ENCODE measurements around the gene CD40. TPM values are rescaled to one million over a fixed set of nuclear protein-coding genes. Genes with fewer than 3 reads are reported as not detected.

CD40 gene
- total RNA-seq, 1 experiment from 2014 or later = 14.1 TPM

- CTCF ChIA-PET = no interaction called here
- intact Hi-C loops (cut with micrococcal nuclease; ENCODE audit: unreplicated experiment) = no loop called here
- peaks cover 9% of the 10 kb centered on the region for H3K27me3 ChIP-seq (ENCODE audit: control insufficient read depth, insufficient read depth, low read length)
These were observed 60.8 kb downstream of the CD40 start for GRCh38 chr20:46178891-46179290.

More at GRCh38 chr20:46178891-46179290, 60.8 kb downstream of the CD40 start:
- Histone ChIP-seq H3K4me1 (ENCODE audit: control insufficient read depth, insufficient read depth, low read length) (no peaks in the 10 kb centered on the region), H3K9me3 (ENCODE audit: control insufficient read depth, insufficient read depth, low read depth, low read length) (no peaks in the 10 kb centered on the region), H3K4me3 (ENCODE audit: low read depth in 2 of 2, low read length in 2 of 2) (no peak overlapping the region), H3K27ac (ENCODE audit: low read length) (no peak overlapping the region), H3K36me3 (ENCODE audit: control insufficient read depth, insufficient read depth, low read length) (no peaks in the 10 kb centered on the region)
- POLR2A ChIA-PET = no interaction called here
- DNase-seq (ENCODE audit: low read depth, low spot score) (no peak), ATAC-seq (no peak)
- no TSS peak for BruUV-seq (replicated peaks)
- in situ Hi-C loops (cut with HindIII; ENCODE audit: low pct_unique_long_range_greater_than_20kb, low sequenced_read_pairs) = no loop called here
- TF ChIP-seq REST (IDR thresholded peaks at IDR 0.05; ENCODE audit: insufficient read depth in 1 of 2, low read depth in 2 of 2, low read length in 1 of 2) (no peak), CTCF (IDR thresholded peaks at IDR 0.05) (no peak), SIN3A (IDR thresholded peaks at IDR 0.05; ENCODE audit: borderline replicate concordance, insufficient read depth, low read depth, low read length) (no peak), TCF7L2 (IDR thresholded peaks at IDR 0.05; ENCODE audit: low read depth, low read length) (no peak), POLR2AphosphoS5 (IDR thresholded peaks at IDR 0.05; ENCODE audit: low read depth, low read length) (no peak)

Other genes starting within 250 kb of the CD40 start
- 13.4 TPM for gene ZSWIM1, start 237.1 kb upstream of the CD40 start, total RNA-seq (2021; ENCODE audit: unreplicated experiment)
- 1.8 TPM for gene SPATA25, start 230.7 kb upstream of the CD40 start, total RNA-seq (2021; ENCODE audit: unreplicated experiment)
- 3.0 TPM for gene NEURL2, start 227.1 kb upstream of the CD40 start, total RNA-seq (2021; ENCODE audit: unreplicated experiment)
- 232 TPM for gene CTSA, start 227.0 kb upstream of the CD40 start, total RNA-seq (2021; ENCODE audit: unreplicated experiment)
- gene PLTP, start 206.2 kb upstream of the CD40 start, total RNA-seq (2021; ENCODE audit: unreplicated experiment) = 17.7 TPM
- gene PCIF1, start 183.6 kb upstream of the CD40 start, total RNA-seq (2021; ENCODE audit: unreplicated experiment) = 24.6 TPM
- gene ZNF335, start 146.1 kb upstream of the CD40 start, total RNA-seq (2021; ENCODE audit: unreplicated experiment) = 31.1 TPM
- gene MMP9, start 109.4 kb upstream of the CD40 start, total RNA-seq (2021; ENCODE audit: unreplicated experiment) = 0.26 TPM
- gene SLC12A5, start 89.1 kb upstream of the CD40 start, total RNA-seq (2021; ENCODE audit: unreplicated experiment) = 11.8 TPM
- gene NCOA5, start 28.4 kb upstream of the CD40 start, total RNA-seq (2021; ENCODE audit: unreplicated experiment) = 30.6 TPM
- gene CDH22, start 190.2 kb downstream of the CD40 start, total RNA-seq (2021; ENCODE audit: unreplicated experiment) = not detected